Peyer's patch (tissue), 4 donors: ENCODE data around the gene SPRING1.

Experiments
- POLR2A ChIP-seq, 2 donors: fragments of 450-650 bp; IDR thresholded peaks; one replicate each; pipeline ENCODE4 v1.5.1; 2017; ENCODE audit warnings: antibody characterized with exemption in 2 of 2, mild to moderate bottlenecking in 2 of 2, moderate library complexity in 2 of 2
- TF ChIP-seq, protein P1 (sequence below), 6 experiments: fragments of 450-650 bp in 4 of 6; fragments of 200-600 bp in 2 of 6; sonication (generic) in 1 of 6; IDR thresholded peaks; one replicate each; pipeline ENCODE4 v1.5.1; 2017 to 2019; ENCODE audit warnings: antibody characterized with exemption in 6 of 6, mild to moderate bottlenecking in 3 of 6, moderate library complexity in 1 of 6

DNA sequence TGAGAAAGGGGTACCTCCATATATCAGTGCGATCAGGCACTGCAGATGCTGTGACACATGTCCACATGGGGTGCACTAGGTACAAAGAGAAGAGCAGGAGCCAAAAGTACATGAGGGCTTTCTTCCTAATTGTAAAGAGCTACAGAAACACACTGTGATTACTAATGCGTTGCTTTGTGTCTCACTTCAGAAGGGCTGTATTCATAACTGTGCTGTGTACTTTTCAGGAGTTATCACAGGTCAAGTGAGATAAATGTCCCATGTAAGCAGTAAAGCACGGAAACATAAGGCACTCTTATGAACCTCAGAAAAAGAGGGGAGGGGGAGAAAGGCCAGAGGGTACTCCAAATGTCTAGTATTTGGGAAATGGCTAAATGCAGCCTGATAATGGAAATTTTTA, 10.6 kb downstream of the SPRING1 start:
- TF ChIP-seq, protein P1, sequence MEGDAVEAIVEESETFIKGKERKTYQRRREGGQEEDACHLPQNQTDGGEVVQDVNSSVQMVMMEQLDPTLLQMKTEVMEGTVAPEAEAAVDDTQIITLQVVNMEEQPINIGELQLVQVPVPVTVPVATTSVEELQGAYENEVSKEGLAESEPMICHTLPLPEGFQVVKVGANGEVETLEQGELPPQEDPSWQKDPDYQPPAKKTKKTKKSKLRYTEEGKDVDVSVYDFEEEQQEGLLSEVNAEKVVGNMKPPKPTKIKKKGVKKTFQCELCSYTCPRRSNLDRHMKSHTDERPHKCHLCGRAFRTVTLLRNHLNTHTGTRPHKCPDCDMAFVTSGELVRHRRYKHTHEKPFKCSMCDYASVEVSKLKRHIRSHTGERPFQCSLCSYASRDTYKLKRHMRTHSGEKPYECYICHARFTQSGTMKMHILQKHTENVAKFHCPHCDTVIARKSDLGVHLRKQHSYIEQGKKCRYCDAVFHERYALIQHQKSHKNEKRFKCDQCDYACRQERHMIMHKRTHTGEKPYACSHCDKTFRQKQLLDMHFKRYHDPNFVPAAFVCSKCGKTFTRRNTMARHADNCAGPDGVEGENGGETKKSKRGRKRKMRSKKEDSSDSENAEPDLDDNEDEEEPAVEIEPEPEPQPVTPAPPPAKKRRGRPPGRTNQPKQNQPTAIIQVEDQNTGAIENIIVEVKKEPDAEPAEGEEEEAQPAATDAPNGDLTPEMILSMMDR (IDR thresholded peaks at IDR 0.05), result no peak
- TF ChIP-seq POLR2A (IDR thresholded peaks at IDR 0.05), result no peak
